Activated CD4-positive, alpha-beta memory T cell treated with anti-CD3 and anti-CD28 coated beads for 36 hours (primary cell): Measurements from ENCODE around the gene PER3. TPM values are rescaled to one million over a fixed set of nuclear protein-coding genes. Genes with fewer than 3 reads are reported as not detected.

Source experiments
- CTCF ChIA-PET: fragments of 350-600 bp; sonication (Branson Sonifier 250); formaldehyde crosslinking; loops from one replicate; lab custom pipeline; 2021; ENCODE audit warnings: antibody characterized with exemption, inconsistent platforms; lab: Charles Lee
- POLR2A ChIA-PET: fragments of 350-600 bp; sonication (Branson Sonifier 250); formaldehyde crosslinking; loops from one replicate; lab custom pipeline; 2021; ENCODE audit warnings: antibody characterized with exemption; lab: Charles Lee
- DNase-seq: peaks from one replicate; pipeline ENCODE4 v3.0.0-alpha.2; 2020
- H3K27ac Mint-ChIP-seq: one replicate; pipeline ENCODE4 v1.8.0; 2021; ENCODE audit warnings: mixed read lengths
- H3K27me3 Mint-ChIP-seq: one replicate; pipeline ENCODE4 v1.8.0; 2021; ENCODE audit warnings: mixed read lengths
- H3K36me3 Mint-ChIP-seq: one replicate; pipeline ENCODE4 v1.8.0; 2021; ENCODE audit warnings: mixed read lengths
- H3K4me1 Mint-ChIP-seq: one replicate; pipeline ENCODE4 v1.8.0; 2021; ENCODE audit warnings: low read depth, mixed read lengths
- H3K4me3 Mint-ChIP-seq: one replicate; pipeline ENCODE4 v1.8.0; 2021; ENCODE audit warnings: mild to moderate bottlenecking, mixed read lengths
- H3K9me3 Mint-ChIP-seq: one replicate; pipeline ENCODE4 v1.8.0; 2021; ENCODE audit warnings: mixed read lengths
- intact Hi-C: fragments of 100-400 bp; cut with micrococcal nuclease; formaldehyde crosslinking; loops from one replicate; pipeline ENCODE4 v1.15.1; 2023
- total RNA-seq, 2 experiments: library from RNA; stranded (reverse); gene quantifications; one replicate each; pipeline ENCODE4 v1.2.3, GENCODE V29; 2021

Gene PER3
- total RNA-seq, 2 experiments from 2014 or later, result 2.3 to 2.9 TPM

- Mint-ChIP-seq H3K9me3 (peaks cover 16% of the 10 kb centered on the region), H3K27ac (no peak overlapping the region), H3K27me3 (no peaks in the 10 kb centered on the region), H3K4me1 (no peaks in the 10 kb centered on the region), H3K36me3 (peaks cover 34% of the 10 kb centered on the region), H3K4me3 (no peak overlapping the region)
- ChIA-PET POLR2A (no interaction called here), CTCF (no interaction called here)
- DNase-seq, result no peak
- intact Hi-C loops, result loop anchor here (5.0 kb wide), 1 partner anchor 93 kb away; no protein-coding TSS in a partner anchor
Measured at GRCh38 chr1:7809742-7810141, 25.7 kb downstream of the PER3 start.

- H3K4me1 Mint-ChIP-seq, result no peaks in the 10 kb centered on the region
- intact Hi-C loops, result loop anchor here (5.0 kb wide), 1 partner anchor 92 kb away; no protein-coding TSS in a partner anchor
- DNase-seq, result peak; percentile 63
- no peaks in the 10 kb centered on the region for H3K27me3 Mint-ChIP-seq
- no peak overlapping the region for H3K4me3 Mint-ChIP-seq
- CTCF ChIA-PET, result interaction anchor here (1.1 kb wide), 1 partner anchor 33 kb away, joined by 3 read pairs; no protein-coding TSS in a partner anchor
- POLR2A ChIA-PET, result no interaction called here
- peaks cover 31% of the 10 kb centered on the region for H3K36me3 Mint-ChIP-seq
- H3K27ac Mint-ChIP-seq, result no peak overlapping the region
- H3K9me3 Mint-ChIP-seq, result peaks cover 16% of the 10 kb centered on the region
Measured at GRCh38 chr1:7810395-7810794, 26.3 kb downstream of the PER3 start.

- no peaks in the 10 kb centered on the region for H3K4me1 Mint-ChIP-seq
- H3K27ac Mint-ChIP-seq, result no peak overlapping the region
- intact Hi-C loops, result loop anchor here (5.0 kb wide), 1 partner anchor 91 kb away; no protein-coding TSS in a partner anchor
- ChIA-PET CTCF (no interaction called here), POLR2A (no interaction called here)
- no peak for DNase-seq
- H3K9me3 Mint-ChIP-seq, result peaks cover 16% of the 10 kb centered on the region
- peaks cover 31% of the 10 kb centered on the region for H3K36me3 Mint-ChIP-seq
- H3K27me3 Mint-ChIP-seq, result no peaks in the 10 kb centered on the region
- no peak overlapping the region for H3K4me3 Mint-ChIP-seq
Measured at GRCh38 chr1:7811476-7811875, 27.4 kb downstream of the PER3 start.

- POLR2A ChIA-PET, result no interaction called here
Measured at GRCh38 chr1:7813677-7814373, 29.7 kb downstream of the PER3 start.

GRCh38 chr1:7821282-7821681 is 37.2 kb downstream of the PER3 start:
- no peaks in the 10 kb centered on the region for H3K27me3 Mint-ChIP-seq
- H3K4me3 Mint-ChIP-seq, result no peak overlapping the region
- no peak for DNase-seq
- CTCF ChIA-PET, result interaction anchor here (2.0 kb wide), 1 partner anchor 69 kb away, joined by 6 read pairs; no protein-coding TSS in a partner anchor
- peaks cover 13% of the 10 kb centered on the region for H3K36me3 Mint-ChIP-seq
- POLR2A ChIA-PET, result no interaction called here
- H3K4me1 Mint-ChIP-seq, result no peaks in the 10 kb centered on the region
- H3K27ac Mint-ChIP-seq, result no peak overlapping the region
- no peaks in the 10 kb centered on the region for H3K9me3 Mint-ChIP-seq
- intact Hi-C loops, result no loop called here

More at GRCh38 chr1:7813677-7814373, 29.7 kb downstream of the PER3 start:
- no peak overlapping the region for H3K4me3 Mint-ChIP-seq
- no peaks in the 10 kb centered on the region for H3K27me3 Mint-ChIP-seq
- H3K9me3 Mint-ChIP-seq, result peaks cover 16% of the 10 kb centered on the region
- no peak overlapping the region for H3K27ac Mint-ChIP-seq
- intact Hi-C loops, result loop anchor here (5.0 kb wide), 1 partner anchor 88 kb away; no protein-coding TSS in a partner anchor
- CTCF ChIA-PET, result no interaction called here
- peaks cover 31% of the 10 kb centered on the region for H3K36me3 Mint-ChIP-seq
- DNase-seq, result no peak
- H3K4me1 Mint-ChIP-seq, result no peaks in the 10 kb centered on the region

- DNase-seq, result no peak
- Mint-ChIP-seq H3K27me3 (no peaks in the 10 kb centered on the region), H3K4me3 (no peak overlapping the region), H3K27ac (no peak overlapping the region), H3K9me3 (no peaks in the 10 kb centered on the region), H3K4me1 (peaks cover 12% of the 10 kb centered on the region), H3K36me3 (peaks cover 15% of the 10 kb centered on the region)
- ChIA-PET POLR2A (no interaction called here), CTCF (no interaction called here)
- intact Hi-C loops, result no loop called here
Measured at GRCh38 chr1:7824701-7825100, 40.6 kb downstream of the PER3 start.

- Mint-ChIP-seq H3K36me3 (peaks cover 13% of the 10 kb centered on the region), H3K27ac (no peak overlapping the region), H3K4me3 (peak overlapping the region; percentile 84), H3K9me3 (no peaks in the 10 kb centered on the region), H3K27me3 (no peaks in the 10 kb centered on the region), H3K4me1 (peaks cover 12% of the 10 kb centered on the region)
- ChIA-PET CTCF (interaction anchor here (1.7 kb wide), 1 partner anchor 74 kb away, joined by 4 read pairs; no protein-coding TSS in a partner anchor), POLR2A (no interaction called here)
- intact Hi-C loops, result no loop called here
- no peak for DNase-seq
Measured at GRCh38 chr1:7826363-7826762, 42.3 kb downstream of the PER3 start.

- intact Hi-C loops, result no loop called here
- POLR2A ChIA-PET, result no interaction called here
- peak; percentile 47 for DNase-seq
- peak overlapping the region; percentile 79 for H3K27ac Mint-ChIP-seq
- H3K4me1 Mint-ChIP-seq, result peaks cover 12% of the 10 kb centered on the region
- no peaks in the 10 kb centered on the region for H3K27me3 Mint-ChIP-seq
- H3K9me3 Mint-ChIP-seq, result no peaks in the 10 kb centered on the region
- H3K4me3 Mint-ChIP-seq, result peak overlapping the region; percentile 84
- CTCF ChIA-PET, result interaction anchor here (1.7 kb wide), 1 partner anchor 75 kb away, joined by 4 read pairs; no protein-coding TSS in a partner anchor
- peaks cover 8% of the 10 kb centered on the region for H3K36me3 Mint-ChIP-seq
Measured at GRCh38 chr1:7827126-7827955, 43.2 kb downstream of the PER3 start.

- Mint-ChIP-seq H3K27ac (no peak overlapping the region), H3K4me3 (no peak overlapping the region), H3K4me1 (peaks cover 12% of the 10 kb centered on the region), H3K27me3 (no peaks in the 10 kb centered on the region), H3K9me3 (no peaks in the 10 kb centered on the region), H3K36me3 (peaks cover 15% of the 10 kb centered on the region)
- CTCF ChIA-PET, result no interaction called here
- POLR2A ChIA-PET, result no interaction called here
- intact Hi-C loops, result no loop called here
- no peak for DNase-seq
Measured at GRCh38 chr1:7831458-7831857, 47.4 kb downstream of the PER3 start.

GRCh38 chr1:7833035-7833434 is 48.9 kb downstream of the PER3 start:
- CTCF ChIA-PET, result interaction anchor here (1.3 kb wide), 1 partner anchor 81 kb away, joined by 5 read pairs; no protein-coding TSS in a partner anchor
- Mint-ChIP-seq H3K36me3 (peaks cover 25% of the 10 kb centered on the region), H3K27me3 (no peaks in the 10 kb centered on the region), H3K9me3 (peaks cover 2% of the 10 kb centered on the region), H3K4me3 (no peak overlapping the region), H3K27ac (no peak overlapping the region), H3K4me1 (peaks cover 12% of the 10 kb centered on the region)
- intact Hi-C loops, result no loop called here
- POLR2A ChIA-PET, result no interaction called here
- no peak for DNase-seq

GRCh38 chr1:7838714-7839113 is 54.6 kb downstream of the PER3 start:
- Mint-ChIP-seq H3K27ac (no peak overlapping the region), H3K4me3 (no peak overlapping the region), H3K27me3 (no peaks in the 10 kb centered on the region), H3K36me3 (peaks cover 46% of the 10 kb centered on the region), H3K9me3 (peaks cover 20% of the 10 kb centered on the region), H3K4me1 (peaks cover 3% of the 10 kb centered on the region)
- DNase-seq, result no peak
- CTCF ChIA-PET, result interaction anchor here (0.8 kb wide), 1 partner anchor 8 kb away, joined by 3 read pairs; no protein-coding TSS in a partner anchor
- POLR2A ChIA-PET, result no interaction called here
- intact Hi-C loops, result no loop called here

- H3K27me3 Mint-ChIP-seq, result no peaks in the 10 kb centered on the region
- intact Hi-C loops, result no loop called here
- no peak overlapping the region for H3K27ac Mint-ChIP-seq
- H3K36me3 Mint-ChIP-seq, result peaks cover 49% of the 10 kb centered on the region
- no peak for DNase-seq
- no peak overlapping the region for H3K4me3 Mint-ChIP-seq
- peaks cover 3% of the 10 kb centered on the region for H3K4me1 Mint-ChIP-seq
- CTCF ChIA-PET, result interaction anchor here (0.8 kb wide), 1 partner anchor 7 kb away, joined by 3 read pairs; no protein-coding TSS in a partner anchor
- peaks cover 20% of the 10 kb centered on the region for H3K9me3 Mint-ChIP-seq
- POLR2A ChIA-PET, result no interaction called here
Measured at GRCh38 chr1:7839526-7839925, 55.4 kb downstream of the PER3 start.
